WI38 (cell line): Measurements from ENCODE around the gene APCDD1L.
A peak's percentile ranks its signal among the peaks of the same experiment; 100 is the strongest.

Source experiments
- H3K4me3 ChIP-seq: 2 replicates; pipeline ENCODE4 v1.5.1; 2011; ENCODE audit warnings: low read depth, mild to moderate bottlenecking, control low read depth, low read length
- TF ChIP-seq, protein P1 (sequence below): IDR thresholded peaks from 2 replicates; pipeline ENCODE4 v1.5.1; 2012; ENCODE audit warnings: low read depth, mild to moderate bottlenecking, control low read depth, low read length

APCDD1L gene

DNA sequence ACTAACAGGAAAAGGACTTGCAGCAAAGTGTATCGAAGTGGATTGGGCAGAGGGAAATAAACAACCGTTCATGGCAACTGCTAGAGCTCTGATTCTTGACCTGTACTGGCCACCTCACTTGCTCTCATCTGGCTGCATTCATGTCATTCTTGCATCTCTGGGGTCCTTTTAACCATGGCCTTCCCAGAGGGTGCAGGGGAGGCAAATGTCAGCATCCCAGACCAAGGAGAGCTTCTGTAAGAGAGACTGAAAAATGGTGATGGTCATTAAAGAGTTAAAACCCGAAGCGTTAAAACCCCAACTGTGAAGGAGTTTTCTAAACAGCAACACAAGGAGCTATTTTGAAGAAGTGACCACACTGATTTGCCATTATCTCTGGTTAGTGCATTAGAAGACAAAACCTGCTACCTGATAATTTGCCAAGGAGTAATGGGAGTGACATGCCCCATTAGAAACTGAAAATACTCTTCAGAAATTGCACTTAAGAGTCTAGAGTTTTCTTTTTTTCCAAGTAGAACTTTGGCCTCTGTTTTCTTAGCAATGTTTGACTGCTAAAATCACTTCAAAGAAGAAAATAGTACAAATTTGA, 62.4 kb downstream of the APCDD1L start:
- TF ChIP-seq, protein P1, sequence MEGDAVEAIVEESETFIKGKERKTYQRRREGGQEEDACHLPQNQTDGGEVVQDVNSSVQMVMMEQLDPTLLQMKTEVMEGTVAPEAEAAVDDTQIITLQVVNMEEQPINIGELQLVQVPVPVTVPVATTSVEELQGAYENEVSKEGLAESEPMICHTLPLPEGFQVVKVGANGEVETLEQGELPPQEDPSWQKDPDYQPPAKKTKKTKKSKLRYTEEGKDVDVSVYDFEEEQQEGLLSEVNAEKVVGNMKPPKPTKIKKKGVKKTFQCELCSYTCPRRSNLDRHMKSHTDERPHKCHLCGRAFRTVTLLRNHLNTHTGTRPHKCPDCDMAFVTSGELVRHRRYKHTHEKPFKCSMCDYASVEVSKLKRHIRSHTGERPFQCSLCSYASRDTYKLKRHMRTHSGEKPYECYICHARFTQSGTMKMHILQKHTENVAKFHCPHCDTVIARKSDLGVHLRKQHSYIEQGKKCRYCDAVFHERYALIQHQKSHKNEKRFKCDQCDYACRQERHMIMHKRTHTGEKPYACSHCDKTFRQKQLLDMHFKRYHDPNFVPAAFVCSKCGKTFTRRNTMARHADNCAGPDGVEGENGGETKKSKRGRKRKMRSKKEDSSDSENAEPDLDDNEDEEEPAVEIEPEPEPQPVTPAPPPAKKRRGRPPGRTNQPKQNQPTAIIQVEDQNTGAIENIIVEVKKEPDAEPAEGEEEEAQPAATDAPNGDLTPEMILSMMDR, result no peak
- no peak overlapping the region for H3K4me3 ChIP-seq

DNA sequence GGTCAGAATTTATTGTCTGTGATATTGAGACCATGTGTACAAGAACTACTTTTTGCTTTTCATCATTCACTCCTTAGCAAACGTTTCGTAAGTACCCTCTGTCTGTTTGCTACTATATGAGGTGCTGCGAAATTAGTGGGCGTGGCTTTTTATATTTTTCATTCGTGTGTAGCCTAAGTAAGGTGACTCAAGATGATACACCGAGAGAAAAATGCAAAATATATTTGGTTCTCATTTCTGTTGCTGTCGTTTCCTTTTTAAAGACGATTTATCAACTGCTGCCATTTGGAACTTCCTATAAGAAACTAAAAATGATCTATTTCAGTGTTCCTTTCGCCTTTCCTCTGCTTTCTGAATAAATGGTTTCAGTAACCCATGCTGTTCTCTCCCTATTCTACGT, 64.9 kb downstream of the APCDD1L start:
- H3K4me3 ChIP-seq, result no peak overlapping the region
- TF ChIP-seq, protein P1, result no peak

- no peak overlapping the region for H3K4me3 ChIP-seq
- TF ChIP-seq, protein P1, result no peak
Observed at GRCh38 chr20:58449681-58450221, 65.4 kb downstream of the APCDD1L start.

DNA sequence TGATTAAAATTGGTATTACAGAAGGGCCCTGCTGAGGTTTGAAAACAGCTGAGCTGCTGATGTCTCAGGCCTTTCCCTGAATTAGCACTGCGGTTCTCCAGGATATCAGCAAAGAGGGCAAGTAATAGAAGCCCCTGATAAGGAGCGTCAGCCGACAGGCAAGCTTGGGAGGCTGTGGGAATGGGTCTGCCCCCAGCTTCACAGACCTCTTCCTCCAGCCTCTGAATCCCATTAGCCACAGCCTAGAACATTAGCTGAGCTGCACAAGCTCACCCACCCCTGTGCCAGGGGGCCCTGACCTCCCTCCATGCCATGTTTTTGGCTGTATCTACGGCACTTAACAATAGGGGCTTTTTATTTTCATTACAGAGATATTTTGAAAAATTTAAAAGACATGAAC, 66.2 kb downstream of the APCDD1L start:
- TF ChIP-seq, protein P1, result no peak
- H3K4me3 ChIP-seq, result no peak overlapping the region

DNA sequence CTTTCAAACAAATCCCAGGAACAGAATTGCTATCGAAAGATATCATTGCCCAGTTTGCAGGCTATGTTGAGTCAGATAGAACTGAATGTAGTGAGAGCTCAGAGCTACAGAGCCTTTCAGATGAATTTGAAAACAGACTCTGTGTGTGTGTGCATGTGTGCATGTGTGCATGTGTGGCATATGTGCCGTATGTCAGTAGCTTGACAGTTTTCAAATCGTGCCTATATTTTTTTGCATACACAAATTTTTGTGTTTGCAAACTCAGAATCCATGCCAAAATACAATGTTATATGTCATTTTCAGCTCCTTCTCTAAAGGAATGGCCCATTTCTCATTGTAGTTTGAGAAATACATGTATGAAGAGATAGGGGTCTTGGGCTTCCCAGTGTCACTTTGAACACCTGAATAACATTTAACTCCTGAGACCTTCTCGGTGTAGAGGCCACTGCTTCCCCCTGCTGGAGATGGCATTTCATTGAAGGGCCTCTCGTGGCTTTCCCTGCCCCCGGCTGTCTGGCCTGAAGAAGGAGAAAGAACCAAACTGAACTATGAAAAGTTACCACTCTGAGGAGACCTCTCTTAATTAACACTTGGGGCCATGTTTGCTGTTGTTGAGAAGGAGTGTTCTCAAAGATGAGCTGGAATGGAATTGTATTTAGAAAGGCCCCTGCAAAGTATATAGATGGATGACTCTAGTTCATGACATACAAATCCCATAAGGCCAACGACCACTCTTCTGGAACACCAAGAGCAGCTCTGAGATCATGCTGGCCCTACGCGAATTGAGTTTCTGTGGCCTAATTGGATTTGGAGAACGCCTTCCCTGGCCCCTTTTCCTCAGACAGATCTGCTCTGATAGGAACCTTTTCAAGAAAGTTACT, 67.4 kb downstream of the APCDD1L start:
- TF ChIP-seq, protein P1, result peak; percentile 74
- H3K4me3 ChIP-seq, result no peak overlapping the region

DNA sequence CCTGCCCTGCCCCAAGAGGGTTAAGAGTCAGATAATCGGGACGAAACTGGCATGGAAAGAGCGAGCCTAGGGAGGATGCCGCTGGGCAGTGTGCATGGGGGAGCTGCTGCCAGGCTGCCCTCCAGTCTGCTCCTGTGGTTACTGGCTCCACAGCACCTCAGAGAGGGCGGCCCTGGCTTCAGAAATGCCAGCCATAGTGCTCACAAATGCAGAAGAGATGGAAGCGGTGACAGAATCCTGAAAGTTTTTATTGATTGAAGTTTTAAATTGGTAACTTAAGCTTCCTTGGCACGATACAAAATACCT, 68.3 kb downstream of the APCDD1L start:
- TF ChIP-seq, protein P1, result no peak

DNA sequence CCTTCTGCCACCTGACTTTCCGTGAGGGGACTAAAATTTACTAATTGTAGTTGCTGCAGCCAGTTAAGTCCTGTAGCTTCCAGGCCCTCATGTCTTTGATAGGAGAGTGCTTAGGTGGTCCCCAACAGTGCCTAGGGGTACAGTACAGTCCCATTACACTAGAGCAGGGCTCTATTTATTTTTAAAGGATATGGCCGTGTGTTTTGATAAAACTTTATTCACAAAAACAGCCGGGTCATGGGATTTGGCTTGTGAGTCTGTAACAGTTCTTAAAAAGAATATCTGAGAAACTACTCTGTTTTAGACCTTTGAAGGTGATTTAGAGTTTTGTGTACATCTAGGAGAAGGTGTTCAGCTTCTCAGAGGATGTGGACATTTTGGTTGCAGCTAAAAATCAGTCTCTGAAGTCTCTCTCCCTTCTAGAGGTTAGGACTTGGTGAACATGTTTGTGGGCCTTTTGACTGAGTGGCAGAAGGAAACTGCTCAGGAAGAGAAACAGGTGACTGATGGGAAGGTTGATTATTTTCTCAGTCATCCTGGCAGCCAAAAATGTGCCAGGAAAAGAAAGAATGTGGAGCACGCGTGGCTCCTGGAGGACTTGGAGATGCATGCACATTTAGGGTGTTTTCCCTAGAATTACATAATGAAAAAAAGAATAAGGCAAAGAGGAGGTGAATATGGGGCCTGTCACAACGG, 68.8 kb downstream of the APCDD1L start:
- no peak overlapping the region for H3K4me3 ChIP-seq
- TF ChIP-seq, protein P1, result no peak

More for the DNA sequence above, 68.3 kb downstream of the APCDD1L start:
- no peak overlapping the region for H3K4me3 ChIP-seq
